NCI-H460 (cell line): ENCODE data around the gene DSTN. TPM values are rescaled to one million over a fixed set of nuclear protein-coding genes. Genes with fewer than 3 reads are reported as not detected.
A peak's percentile ranks its signal among the peaks of the same experiment; 100 is the strongest.
"Not testable (repeated sequence)": the region's sequence is repeated elsewhere in the genome, so short reads cannot be mapped to it uniquely, and the experiment has no call there.

ENCODE experiments used
- DNase-seq: peaks from one replicate; pipeline ENCODE4 v3.0.0-alpha.2; 2016; ENCODE audit warnings: low read depth; ENCODE audit errors: extremely low read depth
- total RNA-seq: library from RNA; depleted of rRNA; stranded (reverse); fragments of >200 nt; shearing (Covaris generic); gene quantifications from 2 replicates; pipeline ENCODE4 v1.2.3, GENCODE V29; 2014

The DSTN gene
- total RNA-seq, 1 experiment from 2014 or later = 232 TPM

DNA sequence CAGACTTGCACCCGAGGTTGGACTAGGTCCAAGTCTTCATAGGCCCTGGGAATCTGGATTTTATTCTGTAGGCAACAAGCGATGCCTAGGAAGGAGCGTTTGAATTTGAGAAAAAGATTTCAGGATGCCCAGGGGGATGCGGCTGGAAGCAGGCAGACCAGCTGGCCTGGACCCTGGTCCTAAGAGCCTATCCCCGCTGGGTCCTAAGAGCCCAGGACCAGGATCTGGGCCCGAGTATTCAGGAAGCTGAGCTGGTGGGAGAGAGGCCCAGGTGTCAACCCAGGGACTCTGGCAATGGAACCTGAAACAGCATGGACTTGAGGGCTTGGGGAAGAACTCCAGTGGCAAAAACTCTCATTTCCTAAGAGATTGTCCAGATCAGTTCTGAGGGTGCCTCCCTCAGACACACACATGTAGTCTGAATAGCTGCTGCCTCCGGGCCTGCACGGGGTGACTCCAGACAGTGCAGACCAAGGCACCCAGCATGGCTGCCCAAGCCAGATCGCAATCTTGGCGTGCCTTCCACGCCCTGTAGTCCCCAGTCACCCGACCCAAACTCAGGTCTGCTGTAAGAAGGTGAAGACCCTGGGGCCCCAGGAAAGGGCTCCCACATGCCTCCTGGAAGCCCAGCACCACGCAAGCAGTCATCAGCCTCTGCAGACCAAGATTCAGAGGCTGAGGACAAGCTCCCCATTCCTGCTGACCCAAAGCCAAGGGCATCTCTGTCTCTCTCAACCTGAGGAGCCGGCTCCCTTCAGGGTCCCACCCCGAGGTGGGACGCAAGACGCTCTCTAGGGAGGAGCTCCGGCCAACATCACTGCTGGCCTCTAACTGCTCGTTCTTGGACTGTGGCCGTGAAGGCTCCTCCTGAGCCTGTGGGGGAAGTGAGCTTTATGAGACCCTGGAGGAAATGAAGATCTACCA lies 77.8 kb downstream of the DSTN start:
- DNase-seq = no peak

- no peak for DNase-seq
Observed at GRCh38 chr20:17648315-17648646, 78.4 kb downstream of the DSTN start.

DNA sequence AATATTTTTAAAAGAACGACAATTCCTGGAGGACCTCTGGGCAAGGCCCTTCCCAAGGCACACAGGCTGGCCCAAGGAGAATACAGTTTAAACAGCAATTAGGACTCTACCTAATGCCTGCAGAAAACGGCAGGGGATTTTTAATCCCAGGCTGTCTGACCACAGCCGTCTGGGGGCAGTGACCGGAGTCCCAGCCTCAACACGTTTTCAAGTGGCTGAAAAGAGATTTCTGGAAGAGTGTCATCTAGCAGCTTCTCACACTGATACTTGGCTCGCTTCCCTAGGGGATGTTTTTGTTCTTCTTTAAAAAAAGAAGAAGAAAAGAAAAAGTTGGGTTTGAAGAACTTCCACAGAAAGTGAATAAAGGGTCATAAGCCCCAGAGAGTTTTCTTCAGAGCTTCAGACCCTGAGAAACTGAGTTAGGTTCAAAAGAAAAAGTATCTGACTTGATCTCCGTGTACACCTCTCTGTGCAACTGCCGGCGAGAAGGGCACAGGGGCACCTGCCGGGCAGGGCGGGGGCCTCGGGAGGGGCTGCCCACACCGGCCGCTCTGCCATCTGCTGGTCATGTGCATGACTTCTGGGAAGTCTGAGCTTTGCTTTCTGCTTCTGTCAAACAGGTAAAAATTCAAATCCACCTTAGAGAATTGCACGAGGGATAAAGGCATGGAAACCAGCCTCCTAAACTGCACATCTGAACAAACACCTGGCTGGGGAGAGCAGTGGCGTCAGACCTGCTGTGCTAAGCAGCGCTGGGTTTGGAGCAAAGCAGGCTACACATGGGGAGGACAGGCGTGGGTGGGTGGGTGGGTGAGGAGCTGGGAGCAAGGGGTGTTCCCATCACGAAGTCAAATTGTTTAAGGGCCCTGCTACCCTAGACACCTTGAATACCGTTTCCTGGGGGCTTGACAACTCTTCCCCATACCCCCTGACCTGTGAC lies 79.2 kb downstream of the DSTN start:
- no peak for DNase-seq

DNA sequence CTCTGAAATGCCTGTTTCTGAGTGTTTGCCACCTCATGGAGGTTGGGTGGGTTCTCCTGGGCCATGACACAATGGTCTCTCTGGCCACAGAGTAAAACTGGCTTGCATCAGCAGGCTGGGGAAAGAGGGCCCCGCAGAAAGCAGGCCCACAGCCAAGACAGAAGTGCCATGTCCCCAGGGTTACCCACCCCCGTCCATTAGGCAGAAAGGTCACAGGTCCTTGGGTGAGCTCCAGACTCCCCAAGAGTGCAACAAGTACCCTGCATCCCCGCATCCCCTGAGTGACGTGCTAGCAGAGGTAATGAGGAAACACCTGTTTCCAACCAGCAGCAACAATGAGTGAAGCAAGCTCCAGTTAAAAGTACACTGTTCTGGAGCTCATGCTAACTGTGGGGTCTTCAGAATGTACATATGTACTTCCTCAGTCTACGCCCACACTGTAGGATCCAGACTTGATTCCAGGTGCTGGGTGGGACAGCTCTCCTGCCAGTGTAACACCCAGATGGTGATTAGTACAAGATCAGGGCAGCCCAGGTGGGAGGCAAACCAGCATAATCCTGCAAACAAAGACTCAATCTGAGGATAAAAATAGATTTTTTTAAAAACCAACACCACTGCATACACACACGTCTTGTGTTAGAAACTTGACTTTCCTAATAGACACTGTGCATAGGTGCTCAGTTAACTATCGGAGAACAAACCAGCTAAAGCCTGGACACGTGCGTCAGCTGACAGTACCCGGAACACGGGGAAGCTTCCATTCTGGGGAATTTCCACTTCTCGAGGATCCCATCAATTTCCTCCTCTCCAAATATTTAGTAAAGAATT lies 80.6 kb downstream of the DSTN start:
- no peak for DNase-seq

- DNase-seq = no peak
Observed at GRCh38 chr20:17651129-17651759, 81.4 kb downstream of the DSTN start.

GRCh38 chr20:17651760-17652388 lies 82.0 kb downstream of the DSTN start:
- no peak for DNase-seq

DNA sequence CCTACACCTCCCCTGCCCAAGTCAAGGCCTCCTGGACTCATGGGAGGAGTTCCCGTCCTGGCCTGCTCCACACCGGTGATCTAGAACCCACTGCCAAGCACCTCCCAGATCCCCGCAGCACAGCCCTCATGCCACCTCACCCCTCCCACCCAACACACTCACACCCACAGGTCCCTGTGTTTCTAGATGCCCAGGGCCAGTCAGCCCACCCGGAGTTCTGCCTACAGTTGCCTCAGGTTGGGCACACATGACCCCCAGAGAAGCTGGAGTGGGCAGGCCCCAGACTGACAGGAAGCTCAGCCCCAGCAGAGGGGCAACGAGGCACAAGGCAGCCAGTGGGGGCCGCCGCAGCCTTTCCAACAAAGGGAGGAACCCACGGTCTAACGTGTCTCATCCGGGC lies 82.5 kb downstream of the DSTN start:
- DNase-seq = no peak

DNA sequence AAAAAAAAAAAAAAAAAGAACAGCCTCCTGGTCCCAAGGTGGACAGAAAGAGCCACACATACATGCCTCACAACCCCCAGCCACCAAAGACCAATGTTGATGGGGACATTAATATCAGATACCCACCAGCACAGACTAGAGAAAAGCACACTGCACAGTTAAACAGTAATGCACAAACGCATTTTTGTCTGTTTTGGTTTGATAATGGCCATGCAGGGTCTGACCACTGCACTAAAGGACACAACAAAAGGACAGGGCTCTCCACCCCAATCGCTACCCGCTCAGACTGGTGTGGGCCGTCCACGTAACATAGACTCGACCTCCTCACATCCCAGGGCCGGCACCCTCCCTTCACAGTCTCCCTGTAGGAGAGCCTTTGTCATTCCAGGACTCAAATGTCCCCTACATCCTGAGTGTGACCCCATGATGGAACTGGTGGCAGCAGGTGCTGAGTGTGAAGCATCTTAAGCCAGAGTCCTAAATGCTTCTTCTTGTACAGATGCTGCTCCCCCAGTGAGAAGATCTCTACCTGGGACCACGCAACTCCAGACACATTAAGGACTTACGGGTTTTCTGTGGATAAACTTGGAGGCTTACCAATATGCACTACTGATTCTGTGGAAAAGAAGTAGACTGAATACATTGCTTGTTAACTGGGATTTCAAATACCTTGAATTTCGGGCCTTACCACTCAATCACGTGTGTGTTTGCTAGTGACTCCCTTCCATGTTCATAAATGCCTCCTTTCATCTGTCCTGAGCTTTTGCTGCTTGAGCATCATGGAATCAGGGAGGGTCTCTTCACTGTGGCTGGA lies 84.2 kb downstream of the DSTN start:
- no peak for DNase-seq

GRCh38 chr20:17654649-17655285 lies 84.9 kb downstream of the DSTN start:
- DNase-seq = peak; percentile 13

DNA sequence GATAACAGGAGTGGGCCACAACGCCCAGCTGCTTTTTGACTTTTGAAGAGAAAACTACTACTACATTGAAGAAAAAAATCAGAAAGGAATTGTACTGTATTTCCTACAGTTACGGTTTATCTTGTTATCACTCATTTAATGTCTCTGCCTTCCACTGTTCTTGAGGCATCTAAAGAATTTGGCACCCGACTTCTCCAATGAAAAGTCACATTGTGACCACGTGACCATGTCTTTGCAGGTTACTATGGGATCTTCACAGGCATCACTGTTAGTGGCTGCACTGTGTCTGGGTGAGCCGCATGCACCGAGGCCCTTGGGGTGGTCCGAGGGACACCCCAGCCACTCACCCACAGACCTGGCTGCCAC lies 85.4 kb downstream of the DSTN start:
- DNase-seq = no peak

GRCh38 chr20:17655865-17656479 lies 86.1 kb downstream of the DSTN start:
- no peak for DNase-seq

- DNase-seq = no peak
Observed at GRCh38 chr20:17657079-17657825, 87.4 kb downstream of the DSTN start.

DNA sequence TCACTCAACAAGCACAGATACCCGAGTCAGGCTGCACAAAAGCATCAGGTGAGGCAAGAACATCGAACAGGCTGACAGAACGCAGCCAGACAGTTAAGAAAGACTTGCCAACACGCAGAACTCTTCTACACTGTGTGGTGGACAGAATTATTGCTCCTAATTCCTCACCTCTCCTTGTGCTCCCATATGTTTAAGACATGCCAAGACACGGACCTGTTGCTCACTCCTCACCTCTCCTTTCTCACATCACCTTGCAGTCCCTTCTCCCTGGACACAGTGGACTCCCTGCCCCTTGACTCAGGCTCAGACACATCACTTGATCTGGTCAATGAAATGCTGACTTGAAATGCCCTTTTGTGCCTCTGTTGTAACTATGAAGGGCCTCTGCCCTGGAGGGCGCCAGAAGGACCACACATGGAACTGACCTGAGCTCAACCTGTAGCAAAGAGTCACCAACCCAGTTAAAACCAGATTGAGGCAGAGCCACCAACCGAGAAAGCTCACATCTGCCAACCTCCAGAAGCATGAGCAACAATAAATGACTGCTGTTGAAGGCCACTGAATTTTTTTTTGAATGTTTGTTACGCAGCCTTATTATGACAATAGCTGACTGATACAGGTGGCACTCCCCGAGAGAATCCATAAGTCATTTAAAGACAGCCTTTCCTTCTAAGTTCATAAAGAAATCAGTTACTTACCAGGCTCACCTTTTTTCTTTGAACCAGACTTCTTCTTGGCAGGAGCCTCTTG lies 88.2 kb downstream of the DSTN start:
- no peak for DNase-seq

DNA sequence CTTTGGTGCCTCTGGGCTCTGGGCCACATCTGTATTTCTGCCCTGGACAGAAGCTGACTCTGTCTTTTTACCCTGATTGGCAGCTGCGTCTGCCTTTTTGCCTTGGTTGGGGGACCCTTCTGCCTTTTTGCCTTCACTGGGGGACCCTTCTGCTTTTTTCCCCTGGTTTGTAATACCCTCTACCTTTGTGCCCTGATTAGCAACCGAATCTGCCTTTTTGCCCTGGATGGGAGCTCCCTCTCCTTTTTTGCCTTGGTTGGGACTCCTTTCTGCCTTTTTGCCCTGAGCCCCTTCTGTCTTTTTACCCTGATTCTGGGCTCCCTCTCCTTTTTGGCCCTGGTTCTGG lies 88.7 kb downstream of the DSTN start:
- no peak for DNase-seq

DNA sequence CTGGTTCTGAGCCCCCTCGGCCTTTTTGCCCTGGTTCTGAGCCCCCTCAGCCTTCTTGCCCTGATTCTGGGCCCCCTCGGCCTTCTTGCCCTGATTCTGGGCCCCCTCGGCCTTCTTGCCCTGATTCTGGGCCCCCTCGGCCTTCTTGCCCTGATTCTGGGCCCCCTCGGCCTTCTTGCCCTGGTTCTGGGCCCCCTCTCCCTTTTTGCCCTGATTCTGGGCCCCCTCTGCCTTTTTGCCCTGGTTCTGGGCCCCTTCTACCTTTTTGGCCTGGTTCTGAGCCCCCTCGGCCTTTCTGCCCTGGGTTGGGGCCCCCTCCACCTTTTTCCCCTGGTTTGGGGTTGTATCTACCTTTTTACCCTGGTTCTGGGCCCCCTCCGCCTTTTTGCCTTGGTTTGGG lies 89.5 kb downstream of the DSTN start:
- not testable (repeated sequence) for DNase-seq
